GM23338 (cell line): ENCODE measurements around the gene CCDC177. TPM values are rescaled to one million over a fixed set of nuclear protein-coding genes. Genes with fewer than 3 reads are reported as not detected.

Experiments used
- ATAC-seq: fragments of 200-7000 bp; cut with Tn5 transposase; 3 replicates; pipeline ENCODE4 v1.9.1; 2020
- DNase-seq: peaks from one replicate; pipeline ENCODE4 v3.0.0-alpha.2; 2015; ENCODE audit warnings: low spot score
- H2AFZ ChIP-seq: fragments of 200-600 bp; sonication (generic); 2 replicates; pipeline ENCODE4 v1.8.0; 2016; ENCODE audit warnings: antibody characterized with exemption, mild to moderate bottlenecking, moderate library complexity
- H3F3A ChIP-seq: fragments of 200-600 bp; sonication (generic); replicated peaks from 2 replicates; pipeline ENCODE4 v1.8.0; 2017; ENCODE audit warnings: antibody characterized with exemption, mixed run types, low read depth
- H3K27ac ChIP-seq: fragments of 200-600 bp; sonication (generic); 2 replicates; pipeline ENCODE4 v1.6.1; 2016; ENCODE audit warnings: low read depth
- H3K27me3 ChIP-seq: fragments of 200-600 bp; sonication (generic); 2 replicates; pipeline ENCODE4 v1.8.0; 2016; ENCODE audit warnings: mild to moderate bottlenecking, mixed run types, moderate library complexity; ENCODE audit not compliant: insufficient read depth
- H3K36me3 ChIP-seq: fragments of 200-600 bp; sonication (generic); 2 replicates; pipeline ENCODE4 v1.8.0; 2016; ENCODE audit warnings: mild to moderate bottlenecking; ENCODE audit not compliant: insufficient read depth
- H3K4me1 ChIP-seq: fragments of 200-600 bp; sonication (generic); 2 replicates; pipeline ENCODE4 v1.8.0; 2016; ENCODE audit warnings: mild to moderate bottlenecking, moderate library complexity; ENCODE audit not compliant: insufficient read depth
- H3K4me2 ChIP-seq: fragments of 200-600 bp; sonication (generic); 2 replicates; pipeline ENCODE4 v1.7.1; 2017; ENCODE audit warnings: mixed run types
- H3K4me3 ChIP-seq: fragments of 200-600 bp; sonication (generic); 2 replicates; pipeline ENCODE4 v1.6.1; 2016; ENCODE audit warnings: mixed run types
- H3K79me2 ChIP-seq: fragments of 200-600 bp; sonication (generic); replicated peaks from 2 replicates; pipeline ENCODE4 v1.8.0; 2017; ENCODE audit warnings: mild to moderate bottlenecking; ENCODE audit not compliant: insufficient read depth
- H3K9me2 ChIP-seq: fragments of 200-600 bp; sonication (generic); 2 replicates; pipeline ENCODE4 v1.8.0; 2017; ENCODE audit not compliant: insufficient read depth
- H4K20me1 ChIP-seq: fragments of 200-600 bp; sonication (generic); replicated peaks from 2 replicates; pipeline ENCODE4 v1.8.0; 2017; ENCODE audit warnings: mild to moderate bottlenecking; ENCODE audit not compliant: insufficient read depth
- H3K27ac Mint-ChIP-seq: 2 replicates; pipeline ENCODE4 v1.8.0; 2020; ENCODE audit warnings: inconsistent platforms, mild to moderate bottlenecking, moderate library complexity, mixed read lengths
- H3K27me3 Mint-ChIP-seq: 3 replicates; pipeline ENCODE4 v1.8.0; 2022; ENCODE audit warnings: low read depth, mild to moderate bottlenecking, moderate library complexity, mixed read lengths, inconsistent platforms; ENCODE audit not compliant: insufficient read depth, poor library complexity
- H3K36me3 Mint-ChIP-seq: 3 replicates; pipeline ENCODE4 v1.8.0; 2021; ENCODE audit warnings: low read depth, mild to moderate bottlenecking, inconsistent platforms, moderate library complexity, mixed read lengths
- H3K4me1 Mint-ChIP-seq: 3 replicates; pipeline ENCODE4 v1.8.0; 2020; ENCODE audit warnings: mild to moderate bottlenecking, inconsistent platforms, mixed read lengths
- H3K4me3 Mint-ChIP-seq: 3 replicates; pipeline ENCODE4 v1.8.0; 2021; ENCODE audit warnings: moderate library complexity, mild to moderate bottlenecking, inconsistent platforms, mixed read lengths
- H3K9me3 Mint-ChIP-seq: 3 replicates; pipeline ENCODE4 v1.8.0; 2020; ENCODE audit warnings: moderate library complexity, mild to moderate bottlenecking, inconsistent platforms, mixed read lengths
- CREB1 ChIP-seq: fragments of 250-450 bp; sonication (Bioruptor Pico); IDR thresholded peaks from 2 replicates; pipeline ENCODE4 v1.5.0; 2020; ENCODE audit warnings: low read depth, mild to moderate bottlenecking, moderate library complexity
- ETS1 ChIP-seq: IDR thresholded peaks from 2 replicates; pipeline ENCODE4 v1.6.1; 2016; ENCODE audit warnings: antibody characterized with exemption
- EZH2 ChIP-seq: fragments of 200-600 bp; sonication (generic); IDR thresholded peaks from one replicate; pipeline ENCODE4 v1.8.0; 2017; ENCODE audit warnings: antibody characterized with exemption, mild to moderate bottlenecking, low read depth; ENCODE audit not compliant: unreplicated experiment
- EZH2phosphoT487 ChIP-seq: fragments of 200-600 bp; sonication (generic); IDR thresholded peaks from one replicate; pipeline ENCODE4 v1.8.1; 2018; ENCODE audit warnings: antibody characterized with exemption; ENCODE audit not compliant: unreplicated experiment
- JUNB ChIP-seq: IDR thresholded peaks from one replicate; pipeline ENCODE4 v1.6.1; 2016; ENCODE audit warnings: antibody characterized with exemption; ENCODE audit not compliant: unreplicated experiment
- NANOG ChIP-seq: IDR thresholded peaks from 2 replicates; pipeline ENCODE4 v1.6.1; 2016; ENCODE audit warnings: antibody characterized with exemption, borderline replicate concordance
- POLR2AphosphoS5 ChIP-seq: IDR thresholded peaks from 2 replicates; pipeline ENCODE4 v1.6.1; 2016; ENCODE audit warnings: antibody characterized with exemption, low read depth
- STAT1 ChIP-seq: IDR thresholded peaks from one replicate; pipeline ENCODE4 v1.6.1; 2016; ENCODE audit warnings: antibody characterized with exemption; ENCODE audit not compliant: unreplicated experiment
- ZNF114 ChIP-seq: fragments of 250-450 bp; sonication (Bioruptor Pico); IDR thresholded peaks from 2 replicates; pipeline ENCODE4 v1.5.0; 2020; ENCODE audit warnings: mild to moderate bottlenecking, moderate library complexity
- ZNF331 ChIP-seq: fragments of 250-450 bp; sonication (Bioruptor Pico); IDR thresholded peaks from 2 replicates; pipeline ENCODE4 v1.5.0; 2020; ENCODE audit warnings: low read depth, mild to moderate bottlenecking, moderate library complexity
- polyA plus RNA-seq: library from polyadenylated mRNA; unstranded; fragments of >200 nt; fragmentation: Nextera tagmentation; extraction: Ambion mirVana; gene quantifications from 2 replicates; pipeline ENCODE4 v1.2.1, GENCODE V29; 2016
- total RNA-seq: library from RNA; depleted of rRNA; stranded (reverse); fragments of >200 nt; shearing (Covaris generic); gene quantifications from 2 replicates; pipeline ENCODE4 v1.2.3, GENCODE V29; 2014
- TF ChIP-seq, protein P1 (sequence below): fragments of 250-450 bp; sonication (Bioruptor Pico); IDR thresholded peaks from 2 replicates; pipeline ENCODE4 v1.5.0; 2020; ENCODE audit warnings: mild to moderate bottlenecking, moderate library complexity
- TF ChIP-seq, protein P2 (sequence below): IDR thresholded peaks from one replicate; pipeline ENCODE4 v1.6.1; 2018; ENCODE audit warnings: antibody characterized with exemption; ENCODE audit not compliant: unreplicated experiment
- TF ChIP-seq, protein P3 (sequence below), 2 experiments: fragments of 200-600 bp in 1 of 2; sonication (generic) in 1 of 2; conservative IDR thresholded peaks; 2 replicates each; pipeline versions ENCODE4 v1.5.1 to v1.6.1; 2016 to 2017; ENCODE audit warnings: antibody characterized with exemption in 2 of 2, low read depth in 2 of 2, mild to moderate bottlenecking in 2 of 2, moderate library complexity in 1 of 2

The CCDC177 gene
- total and polyA plus RNA-seq, 2 experiments from 2014 or later = 0.18 to 1.7 TPM

DNA sequence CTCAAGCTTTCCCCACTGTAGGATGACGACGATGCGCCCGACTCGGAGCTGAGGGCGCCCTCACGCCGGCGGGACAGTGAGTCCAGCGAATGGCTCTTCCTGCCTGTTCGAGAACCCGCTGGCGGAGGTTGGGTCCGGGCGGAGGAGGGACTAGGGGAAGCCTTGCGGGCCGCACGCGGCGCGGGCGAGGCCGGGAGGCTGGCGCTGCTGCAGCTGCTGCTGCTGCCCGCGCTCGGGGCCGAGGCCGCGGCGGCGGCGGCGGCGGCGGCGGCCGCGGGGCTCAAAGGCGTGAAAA, 1.9 kb downstream of the CCDC177 start:
- Histone ChIP-seq H3K4me3 (0 out of 2 replicates have a peak overlapping the region, but pooled peaks have one; percentile 51), H3F3A (0 out of 2 replicates have a peak, but pooled peaks cover 11% of the 10 kb centered on the region), H3K27me3 (peaks cover 81% of the 10 kb centered on the region), H3K4me2 (no peak overlapping the region), H2AFZ (no peak overlapping the region), H3K27ac (no peak overlapping the region), H4K20me1 (no peaks in the 10 kb centered on the region; the same call in none of the 2 replicates), H3K4me1 (peaks cover 4% of the 10 kb centered on the region; the same call in 1 of the 2 replicates), H3K9me2 (no peaks in the 10 kb centered on the region; the same call in 1 of the 2 replicates), H3K79me2 (no peaks in the 10 kb centered on the region), H3K36me3 (no peaks in the 10 kb centered on the region; the same call in 1 of the 2 replicates)
- H3K4me1 Mint-ChIP-seq = peaks cover 3% of the 10 kb centered on the region; the same call in 2 of the 3 replicates
- H3K9me3 Mint-ChIP-seq = peaks cover 25% of the 10 kb centered on the region; the same call in 2 of the 3 replicates
- H3K27me3 Mint-ChIP-seq = peaks cover 53% of the 10 kb centered on the region
- H3K4me3 Mint-ChIP-seq = no peak overlapping the region
- H3K36me3 Mint-ChIP-seq = peaks cover 9% of the 10 kb centered on the region; the same call in 2 of the 3 replicates
- TF ChIP-seq NANOG (no peak), EZH2 (no peak), JUNB (no peak), ZNF114 (CRISPR knock-in tag) (no peak), EZH2phosphoT487 (no peak), POLR2AphosphoS5 (no peak), STAT1 (no peak), ETS1 (no peak), CREB1 (CRISPR knock-in tag) (no peak), ZNF331 (CRISPR knock-in tag) (no peak)
- TF ChIP-seq, protein P1, sequence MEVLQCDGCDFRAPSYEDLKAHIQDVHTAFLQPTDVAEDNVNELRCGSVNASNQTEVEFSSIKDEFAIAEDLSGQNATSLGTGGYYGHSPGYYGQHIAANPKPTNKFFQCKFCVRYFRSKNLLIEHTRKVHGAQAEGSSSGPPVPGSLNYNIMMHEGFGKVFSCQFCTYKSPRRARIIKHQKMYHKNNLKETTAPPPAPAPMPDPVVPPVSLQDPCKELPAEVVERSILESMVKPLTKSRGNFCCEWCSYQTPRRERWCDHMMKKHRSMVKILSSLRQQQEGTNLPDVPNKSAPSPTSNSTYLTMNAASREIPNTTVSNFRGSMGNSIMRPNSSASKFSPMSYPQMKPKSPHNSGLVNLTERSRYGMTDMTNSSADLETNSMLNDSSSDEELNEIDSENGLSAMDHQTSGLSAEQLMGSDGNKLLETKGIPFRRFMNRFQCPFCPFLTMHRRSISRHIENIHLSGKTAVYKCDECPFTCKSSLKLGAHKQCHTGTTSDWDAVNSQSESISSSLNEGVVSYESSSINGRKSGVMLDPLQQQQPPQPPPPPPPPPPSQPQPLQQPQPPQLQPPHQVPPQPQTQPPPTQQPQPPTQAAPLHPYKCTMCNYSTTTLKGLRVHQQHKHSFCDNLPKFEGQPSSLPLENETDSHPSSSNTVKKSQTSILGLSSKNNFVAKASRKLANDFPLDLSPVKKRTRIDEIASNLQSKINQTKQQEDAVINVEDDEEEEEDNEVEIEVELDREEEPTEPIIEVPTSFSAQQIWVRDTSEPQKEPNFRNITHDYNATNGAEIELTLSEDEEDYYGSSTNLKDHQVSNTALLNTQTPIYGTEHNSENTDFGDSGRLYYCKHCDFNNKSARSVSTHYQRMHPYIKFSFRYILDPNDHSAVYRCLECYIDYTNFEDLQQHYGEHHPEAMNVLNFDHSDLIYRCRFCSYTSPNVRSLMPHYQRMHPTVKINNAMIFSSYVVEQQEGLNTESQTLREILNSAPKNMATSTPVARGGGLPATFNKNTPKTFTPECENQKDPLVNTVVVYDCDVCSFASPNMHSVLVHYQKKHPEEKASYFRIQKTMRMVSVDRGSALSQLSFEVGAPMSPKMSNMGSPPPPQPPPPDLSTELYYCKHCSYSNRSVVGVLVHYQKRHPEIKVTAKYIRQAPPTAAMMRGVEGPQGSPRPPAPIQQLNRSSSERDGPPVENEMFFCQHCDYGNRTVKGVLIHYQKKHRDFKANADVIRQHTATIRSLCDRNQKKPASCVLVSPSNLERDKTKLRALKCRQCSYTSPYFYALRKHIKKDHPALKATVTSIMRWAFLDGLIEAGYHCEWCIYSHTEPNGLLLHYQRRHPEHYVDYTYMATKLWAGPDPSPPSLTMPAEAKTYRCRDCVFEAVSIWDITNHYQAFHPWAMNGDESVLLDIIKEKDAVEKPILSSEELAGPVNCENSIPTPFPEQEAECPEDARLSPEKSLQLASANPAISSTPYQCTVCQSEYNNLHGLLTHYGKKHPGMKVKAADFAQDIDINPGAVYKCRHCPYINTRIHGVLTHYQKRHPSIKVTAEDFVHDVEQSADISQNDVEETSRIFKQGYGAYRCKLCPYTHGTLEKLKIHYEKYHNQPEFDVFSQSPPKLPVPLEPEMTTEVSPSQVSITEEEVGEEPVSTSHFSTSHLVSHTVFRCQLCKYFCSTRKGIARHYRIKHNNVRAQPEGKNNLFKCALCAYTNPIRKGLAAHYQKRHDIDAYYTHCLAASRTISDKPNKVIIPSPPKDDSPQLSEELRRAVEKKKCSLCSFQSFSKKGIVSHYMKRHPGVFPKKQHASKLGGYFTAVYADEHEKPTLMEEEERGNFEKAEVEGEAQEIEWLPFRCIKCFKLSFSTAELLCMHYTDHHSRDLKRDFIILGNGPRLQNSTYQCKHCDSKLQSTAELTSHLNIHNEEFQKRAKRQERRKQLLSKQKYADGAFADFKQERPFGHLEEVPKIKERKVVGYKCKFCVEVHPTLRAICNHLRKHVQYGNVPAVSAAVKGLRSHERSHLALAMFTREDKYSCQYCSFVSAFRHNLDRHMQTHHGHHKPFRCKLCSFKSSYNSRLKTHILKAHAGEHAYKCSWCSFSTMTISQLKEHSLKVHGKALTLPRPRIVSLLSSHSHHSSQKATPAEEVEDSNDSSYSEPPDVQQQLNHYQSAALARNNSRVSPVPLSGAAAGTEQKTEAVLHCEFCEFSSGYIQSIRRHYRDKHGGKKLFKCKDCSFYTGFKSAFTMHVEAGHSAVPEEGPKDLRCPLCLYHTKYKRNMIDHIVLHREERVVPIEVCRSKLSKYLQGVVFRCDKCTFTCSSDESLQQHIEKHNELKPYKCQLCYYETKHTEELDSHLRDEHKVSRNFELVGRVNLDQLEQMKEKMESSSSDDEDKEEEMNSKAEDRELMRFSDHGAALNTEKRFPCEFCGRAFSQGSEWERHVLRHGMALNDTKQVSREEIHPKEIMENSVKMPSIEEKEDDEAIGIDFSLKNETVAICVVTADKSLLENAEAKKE (CRISPR knock-in tag) = no peak
- TF ChIP-seq, protein P2, sequence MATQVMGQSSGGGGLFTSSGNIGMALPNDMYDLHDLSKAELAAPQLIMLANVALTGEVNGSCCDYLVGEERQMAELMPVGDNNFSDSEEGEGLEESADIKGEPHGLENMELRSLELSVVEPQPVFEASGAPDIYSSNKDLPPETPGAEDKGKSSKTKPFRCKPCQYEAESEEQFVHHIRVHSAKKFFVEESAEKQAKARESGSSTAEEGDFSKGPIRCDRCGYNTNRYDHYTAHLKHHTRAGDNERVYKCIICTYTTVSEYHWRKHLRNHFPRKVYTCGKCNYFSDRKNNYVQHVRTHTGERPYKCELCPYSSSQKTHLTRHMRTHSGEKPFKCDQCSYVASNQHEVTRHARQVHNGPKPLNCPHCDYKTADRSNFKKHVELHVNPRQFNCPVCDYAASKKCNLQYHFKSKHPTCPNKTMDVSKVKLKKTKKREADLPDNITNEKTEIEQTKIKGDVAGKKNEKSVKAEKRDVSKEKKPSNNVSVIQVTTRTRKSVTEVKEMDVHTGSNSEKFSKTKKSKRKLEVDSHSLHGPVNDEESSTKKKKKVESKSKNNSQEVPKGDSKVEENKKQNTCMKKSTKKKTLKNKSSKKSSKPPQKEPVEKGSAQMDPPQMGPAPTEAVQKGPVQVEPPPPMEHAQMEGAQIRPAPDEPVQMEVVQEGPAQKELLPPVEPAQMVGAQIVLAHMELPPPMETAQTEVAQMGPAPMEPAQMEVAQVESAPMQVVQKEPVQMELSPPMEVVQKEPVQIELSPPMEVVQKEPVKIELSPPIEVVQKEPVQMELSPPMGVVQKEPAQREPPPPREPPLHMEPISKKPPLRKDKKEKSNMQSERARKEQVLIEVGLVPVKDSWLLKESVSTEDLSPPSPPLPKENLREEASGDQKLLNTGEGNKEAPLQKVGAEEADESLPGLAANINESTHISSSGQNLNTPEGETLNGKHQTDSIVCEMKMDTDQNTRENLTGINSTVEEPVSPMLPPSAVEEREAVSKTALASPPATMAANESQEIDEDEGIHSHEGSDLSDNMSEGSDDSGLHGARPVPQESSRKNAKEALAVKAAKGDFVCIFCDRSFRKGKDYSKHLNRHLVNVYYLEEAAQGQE = no peak
- TF ChIP-seq, protein P3, sequence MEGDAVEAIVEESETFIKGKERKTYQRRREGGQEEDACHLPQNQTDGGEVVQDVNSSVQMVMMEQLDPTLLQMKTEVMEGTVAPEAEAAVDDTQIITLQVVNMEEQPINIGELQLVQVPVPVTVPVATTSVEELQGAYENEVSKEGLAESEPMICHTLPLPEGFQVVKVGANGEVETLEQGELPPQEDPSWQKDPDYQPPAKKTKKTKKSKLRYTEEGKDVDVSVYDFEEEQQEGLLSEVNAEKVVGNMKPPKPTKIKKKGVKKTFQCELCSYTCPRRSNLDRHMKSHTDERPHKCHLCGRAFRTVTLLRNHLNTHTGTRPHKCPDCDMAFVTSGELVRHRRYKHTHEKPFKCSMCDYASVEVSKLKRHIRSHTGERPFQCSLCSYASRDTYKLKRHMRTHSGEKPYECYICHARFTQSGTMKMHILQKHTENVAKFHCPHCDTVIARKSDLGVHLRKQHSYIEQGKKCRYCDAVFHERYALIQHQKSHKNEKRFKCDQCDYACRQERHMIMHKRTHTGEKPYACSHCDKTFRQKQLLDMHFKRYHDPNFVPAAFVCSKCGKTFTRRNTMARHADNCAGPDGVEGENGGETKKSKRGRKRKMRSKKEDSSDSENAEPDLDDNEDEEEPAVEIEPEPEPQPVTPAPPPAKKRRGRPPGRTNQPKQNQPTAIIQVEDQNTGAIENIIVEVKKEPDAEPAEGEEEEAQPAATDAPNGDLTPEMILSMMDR (conservative IDR thresholded peaks at IDR 0.05; ENCODE audit: low read depth in 2 of 2) = no peak
- ATAC-seq (no peak), DNase-seq (no peak)
- H3K27ac Mint-ChIP-seq = no peak overlapping the region
